Left forelimb (tissue), 1 donor: Measurements from ENCODE around the gene CTNNA1.

Experiments
- DNase-seq: peaks from one replicate; pipeline ENCODE4 v3.0.0-alpha.2; 2018; ENCODE audit warnings: low spot score

The CTNNA1 gene

DNA sequence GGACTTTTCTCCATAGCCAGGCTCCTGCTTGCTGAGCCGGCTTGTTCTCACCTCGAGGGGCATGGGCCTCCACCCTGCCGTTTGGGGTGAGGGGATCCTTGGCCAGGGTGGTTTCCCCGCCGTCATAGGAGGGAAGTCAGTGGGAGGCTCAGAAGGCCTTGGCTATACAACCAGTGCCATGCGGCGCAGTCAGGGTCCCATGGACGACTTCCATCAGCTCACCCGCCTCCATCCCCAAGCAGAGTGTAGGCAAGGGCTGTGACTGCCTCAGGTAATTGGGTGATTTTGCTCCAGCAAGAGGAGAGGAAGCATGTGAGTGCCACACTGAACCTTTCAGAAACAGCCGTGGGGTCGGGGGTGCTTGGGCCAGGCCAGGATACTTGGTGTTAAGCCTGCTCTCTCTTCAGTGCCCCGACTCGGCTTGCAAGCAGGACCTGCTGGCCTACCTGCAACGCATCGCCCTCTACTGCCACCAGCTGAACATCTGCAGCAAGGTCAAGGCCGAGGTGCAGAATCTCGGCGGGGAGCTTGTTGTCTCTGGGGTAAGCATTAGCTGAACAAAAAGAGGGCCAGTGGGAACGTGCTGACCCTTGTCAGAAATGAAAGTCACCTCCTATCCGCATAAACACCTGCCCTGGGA, 179.1 kb downstream of the CTNNA1 start:
- no peak for DNase-seq

GRCh38 chr5:138933522-138934290, 180.5 kb downstream of the CTNNA1 start:
- no peak for DNase-seq

DNA sequence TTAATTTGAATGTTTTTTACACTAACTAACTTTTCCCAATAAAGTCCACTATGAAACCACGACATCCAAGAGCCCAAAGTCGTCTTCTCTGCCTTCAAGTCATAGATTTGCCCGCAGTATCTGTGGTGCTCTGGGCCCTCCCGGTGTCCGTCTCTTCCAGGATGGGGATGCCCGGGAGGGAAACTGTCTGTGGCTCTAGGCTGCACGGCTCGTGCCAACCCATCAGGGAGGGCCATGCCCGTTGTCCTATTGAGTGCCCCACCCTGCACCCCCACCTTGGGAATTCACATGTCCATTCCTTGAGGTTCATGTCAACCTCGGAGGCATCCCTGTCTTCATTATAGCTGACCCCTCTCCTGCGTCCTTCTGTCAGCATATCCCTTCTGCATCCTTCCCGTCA, 181.7 kb downstream of the CTNNA1 start:
- no peak for DNase-seq

GRCh38 chr5:138935466-138935865, 182.2 kb downstream of the CTNNA1 start:
- DNase-seq, result no peak

DNA sequence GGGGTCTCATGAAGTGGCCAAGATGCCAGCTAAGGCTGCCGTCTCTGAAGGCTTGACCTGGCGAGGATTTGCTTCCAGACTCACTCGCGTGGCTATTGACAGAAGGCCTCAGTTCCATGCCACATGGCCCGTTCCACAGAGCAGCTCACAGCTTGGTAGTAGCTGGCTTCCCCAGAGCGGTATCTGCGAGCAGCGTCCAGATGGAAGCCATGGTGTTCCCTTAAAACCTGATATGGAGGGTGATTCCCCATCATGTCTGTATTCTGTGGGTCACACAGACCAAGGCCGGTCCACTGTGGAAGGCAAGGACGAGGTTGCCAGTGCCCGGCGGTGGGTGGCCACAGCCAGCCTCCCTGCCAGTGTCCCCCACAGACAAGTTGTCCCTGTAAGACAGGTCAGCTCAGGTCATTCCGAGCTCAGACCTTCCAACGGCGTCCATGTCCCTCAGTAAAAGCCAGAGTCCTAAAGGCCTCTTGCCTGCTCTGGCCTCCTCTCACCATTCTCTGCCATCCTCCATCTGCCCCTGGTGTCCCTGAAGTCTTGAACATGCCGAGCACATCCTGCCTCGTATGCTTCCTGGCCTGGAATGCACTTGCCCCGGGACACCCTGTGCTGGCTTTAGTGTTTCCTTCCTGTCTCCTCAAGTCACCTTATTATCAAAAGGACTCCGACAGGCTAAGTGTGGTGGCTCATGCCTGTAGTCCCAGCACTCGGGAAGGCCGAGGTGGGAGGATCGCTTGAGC, 183.2 kb downstream of the CTNNA1 start:
- DNase-seq, result no peak

DNA sequence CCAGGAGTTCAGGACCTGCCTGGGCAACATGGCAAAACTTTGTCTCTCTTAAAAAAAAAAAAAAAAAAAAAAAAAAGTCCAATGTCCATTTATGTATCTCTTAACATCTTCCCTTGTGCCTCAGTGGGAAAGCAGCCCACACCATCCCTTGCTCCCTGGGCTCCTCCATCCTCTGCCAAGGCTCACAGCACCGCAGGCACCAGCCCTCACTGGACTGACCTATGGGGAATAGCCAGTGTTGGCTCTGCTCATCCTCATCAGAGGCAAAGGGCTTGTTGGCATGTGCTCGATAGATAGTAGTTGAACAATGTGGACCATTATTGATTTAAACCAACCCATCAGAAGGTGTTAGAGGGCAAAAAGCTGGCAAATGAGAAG, 183.7 kb downstream of the CTNNA1 start:
- no peak for DNase-seq

DNA sequence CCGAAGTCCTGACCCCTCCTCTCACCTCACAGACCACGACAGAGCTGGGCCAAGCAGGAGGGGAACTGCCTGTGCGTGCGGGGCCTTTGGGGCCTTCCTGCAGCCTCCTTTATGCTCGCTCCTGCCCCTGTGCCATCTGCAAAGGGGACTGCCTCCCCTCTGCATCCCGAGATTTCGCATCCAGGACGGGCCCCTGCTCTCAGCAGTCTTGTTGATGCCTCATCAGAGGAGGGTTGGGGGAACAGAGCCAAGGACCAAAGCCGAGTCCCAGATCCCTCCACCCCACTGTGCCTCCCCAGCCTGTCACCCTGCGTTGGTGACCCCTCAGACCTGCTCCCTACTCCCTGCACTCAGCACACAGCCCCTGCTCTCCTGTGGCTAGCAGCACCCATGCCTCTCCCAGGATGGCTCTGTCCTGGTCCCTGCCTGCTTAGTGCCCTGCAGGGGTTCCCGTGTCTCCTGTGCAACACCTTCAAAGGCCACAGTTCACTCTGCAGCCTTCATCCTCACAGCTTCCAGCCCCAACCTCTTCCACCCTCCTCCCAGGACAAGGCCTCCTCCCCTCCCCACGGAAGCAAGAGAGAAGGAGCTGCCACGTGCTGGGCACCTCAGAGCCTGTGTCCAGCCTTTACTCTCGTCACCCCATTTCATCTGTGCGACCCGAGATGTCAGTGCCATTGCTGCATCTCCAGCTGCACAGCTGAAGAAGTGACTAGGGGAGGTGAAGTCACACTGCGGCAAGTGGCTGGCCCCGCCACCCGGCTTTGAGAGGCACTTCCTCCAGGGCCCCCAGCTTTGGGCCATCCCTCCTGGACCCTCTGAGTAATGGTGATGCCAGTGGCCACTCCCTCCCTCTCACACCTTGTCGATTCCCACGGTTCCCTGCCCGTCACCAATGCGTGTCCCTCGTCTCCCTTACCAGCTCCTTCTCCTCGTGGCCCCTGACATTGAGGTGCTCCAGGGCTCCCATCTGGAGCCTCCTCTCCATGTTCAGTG, 184.5 kb downstream of the CTNNA1 start:
- no peak for DNase-seq

GRCh38 chr5:138938526-138938925, 185.3 kb downstream of the CTNNA1 start:
- DNase-seq, result no peak

GRCh38 chr5:138942066-138942465, 188.8 kb downstream of the CTNNA1 start:
- DNase-seq, result no peak

DNA sequence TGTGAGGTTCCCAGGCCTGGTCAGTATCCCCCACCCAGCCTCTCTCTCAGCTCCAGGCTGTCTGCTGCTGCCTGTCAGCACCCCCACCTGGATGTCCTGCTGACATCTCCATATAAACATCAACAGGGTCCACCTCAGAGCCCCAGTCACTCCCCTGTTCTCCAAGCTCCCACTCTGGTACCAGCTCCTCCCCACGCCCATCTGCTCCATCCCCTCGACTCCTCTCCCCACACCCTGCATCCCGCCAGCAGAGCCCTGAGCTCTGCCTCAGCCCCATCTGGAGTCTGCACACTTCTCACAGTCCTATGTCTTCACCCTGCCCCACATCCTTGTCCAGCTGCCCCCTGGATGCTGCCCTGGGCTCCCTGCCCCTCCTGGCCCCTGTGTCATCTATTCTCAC, 189.6 kb downstream of the CTNNA1 start:
- no peak for DNase-seq

DNA sequence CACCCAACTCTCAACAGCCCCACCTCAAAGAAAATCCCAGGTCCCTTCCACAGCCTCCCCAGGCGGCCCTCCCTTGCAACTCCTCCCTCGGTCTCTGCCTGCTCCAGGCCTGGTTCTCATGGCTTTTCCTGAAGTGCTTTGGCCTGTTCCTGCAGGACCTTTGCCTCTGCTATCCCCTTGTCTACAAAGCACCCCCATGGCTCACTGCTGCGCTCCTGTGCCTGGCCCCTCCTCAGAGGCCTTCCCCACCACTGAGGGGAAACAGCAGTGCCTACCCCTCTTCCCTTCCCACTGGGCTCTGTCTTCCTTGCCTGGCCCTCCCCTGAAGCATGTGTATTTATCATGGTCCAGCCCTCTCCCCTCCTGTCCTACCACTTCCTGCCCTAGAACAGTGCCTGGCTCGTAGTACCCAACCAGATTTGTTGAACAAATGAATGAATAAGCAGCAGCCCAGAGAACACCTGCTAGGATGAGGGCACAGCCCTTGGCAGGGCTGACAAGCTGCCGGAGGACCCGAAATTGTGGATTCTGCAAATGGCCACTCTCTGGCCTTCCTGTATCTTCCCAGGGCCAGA, 190.5 kb downstream of the CTNNA1 start:
- DNase-seq, result no peak

- no peak for DNase-seq
Measured at GRCh38 chr5:138944527-138945322, 191.5 kb downstream of the CTNNA1 start.

DNA sequence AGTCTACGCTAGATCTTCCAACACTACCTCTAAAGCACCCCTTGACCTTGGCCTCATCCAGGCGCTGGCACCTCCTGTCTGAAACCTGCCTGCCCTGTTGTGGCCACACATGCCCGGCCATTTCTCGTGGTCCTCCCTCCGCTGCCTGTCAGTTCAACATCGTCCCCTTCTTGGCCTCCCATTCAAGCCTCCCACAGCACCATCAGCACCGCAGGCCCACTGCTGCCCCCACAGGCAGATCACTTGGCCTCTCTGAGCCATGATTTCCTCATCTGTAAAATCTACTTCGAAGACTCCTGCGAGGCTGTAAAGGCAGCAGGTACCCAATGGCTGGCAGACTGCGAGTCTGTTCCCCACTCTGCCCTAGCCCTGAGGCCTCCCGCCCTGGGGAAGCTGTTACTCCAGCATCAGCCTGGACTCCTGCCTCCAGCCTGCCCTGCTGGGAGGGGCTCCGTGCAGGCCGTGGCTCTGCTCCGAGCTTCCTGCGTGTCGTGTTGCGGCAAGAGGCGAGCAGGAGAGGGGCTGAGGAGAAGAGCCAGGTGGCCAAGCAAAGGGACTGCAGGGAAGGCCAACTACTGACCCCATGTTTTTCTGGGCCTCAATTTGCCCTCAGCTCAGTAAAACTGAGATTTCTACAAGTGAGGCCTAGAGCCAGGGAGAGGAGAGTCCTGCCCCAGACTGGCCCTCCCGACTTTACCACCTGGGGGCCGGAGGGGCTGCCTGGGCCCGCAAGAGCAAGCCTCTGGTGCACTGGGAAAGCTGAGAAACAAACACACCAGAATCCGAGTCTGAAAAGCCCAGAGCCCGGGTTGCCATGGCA, 192.4 kb downstream of the CTNNA1 start:
- no peak for DNase-seq

GRCh38 chr5:138946241-138946623, 193.0 kb downstream of the CTNNA1 start:
- no peak for DNase-seq

DNA sequence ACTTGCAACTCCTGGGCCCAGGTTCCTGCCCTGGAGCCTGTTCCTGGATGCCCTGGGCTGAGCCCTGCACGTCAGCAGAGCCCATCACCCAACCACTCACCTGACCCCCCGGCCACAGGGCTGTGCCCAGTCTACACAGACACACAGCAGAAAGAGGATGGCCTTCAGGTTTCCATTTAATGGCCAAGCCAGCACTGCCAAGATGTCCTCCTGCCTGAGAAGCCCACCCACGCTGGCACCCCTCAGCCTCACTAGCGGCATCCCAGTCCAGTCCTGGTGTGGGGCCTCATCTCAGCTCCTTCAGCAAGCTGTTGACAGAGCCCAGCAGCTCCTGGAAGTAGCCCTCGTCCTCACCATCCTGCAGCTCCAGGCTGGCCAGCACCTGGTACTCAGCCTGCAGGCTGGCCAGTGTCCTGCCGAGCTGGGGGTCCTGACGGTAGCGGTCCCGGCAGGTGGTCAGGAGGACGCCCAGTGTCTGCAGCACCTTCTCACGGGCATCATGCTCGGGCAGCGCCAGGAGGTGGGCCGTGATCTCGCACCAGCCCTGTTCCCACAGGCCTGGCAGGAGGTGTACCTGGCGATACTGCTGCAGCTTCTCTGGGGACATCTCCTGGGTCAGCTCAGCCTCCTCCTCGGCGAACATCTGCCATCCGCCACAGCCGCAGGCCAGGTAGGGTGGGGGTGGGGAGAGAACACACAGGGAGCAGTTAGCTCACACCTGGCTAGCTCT, 193.8 kb downstream of the CTNNA1 start:
- no peak for DNase-seq

DNA sequence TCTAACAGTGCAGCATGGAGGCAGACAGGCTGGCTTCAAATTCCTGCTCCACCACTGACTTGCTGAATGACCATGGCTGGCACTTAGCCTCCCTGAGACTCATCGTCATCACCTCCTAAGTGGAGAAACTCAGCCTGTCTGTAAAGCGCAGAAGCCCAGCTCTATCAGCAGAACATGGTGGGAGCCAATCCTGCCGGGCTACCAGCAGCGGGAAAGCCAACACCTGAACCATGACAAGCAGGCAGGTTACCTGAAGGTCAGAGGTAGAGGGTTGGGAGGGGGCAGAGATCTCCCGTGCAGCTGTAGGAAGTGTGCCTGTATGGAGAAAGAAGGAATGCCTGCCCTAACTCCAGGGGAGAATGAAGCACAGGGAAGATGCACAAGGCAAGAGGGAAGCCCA, 194.6 kb downstream of the CTNNA1 start:
- DNase-seq, result no peak

- no peak for DNase-seq
Measured at GRCh38 chr5:138948471-138949222, 195.4 kb downstream of the CTNNA1 start.

GRCh38 chr5:138949223-138949574, 196.0 kb downstream of the CTNNA1 start:
- DNase-seq, result no peak

- DNase-seq, result no peak
Measured at GRCh38 chr5:138949988-138950387, 196.8 kb downstream of the CTNNA1 start.
